Fibroblast of peridontal ligament (primary cell): ENCODE data around the gene ITGAD.
A peak's percentile ranks its signal among the peaks of the same experiment; 100 is the strongest.

Source experiments
- DNase-seq: peaks from one replicate; pipeline ENCODE4 v3.0.0-alpha.2; 2010; ENCODE audit errors: extremely low read depth

The ITGAD gene

DNA sequence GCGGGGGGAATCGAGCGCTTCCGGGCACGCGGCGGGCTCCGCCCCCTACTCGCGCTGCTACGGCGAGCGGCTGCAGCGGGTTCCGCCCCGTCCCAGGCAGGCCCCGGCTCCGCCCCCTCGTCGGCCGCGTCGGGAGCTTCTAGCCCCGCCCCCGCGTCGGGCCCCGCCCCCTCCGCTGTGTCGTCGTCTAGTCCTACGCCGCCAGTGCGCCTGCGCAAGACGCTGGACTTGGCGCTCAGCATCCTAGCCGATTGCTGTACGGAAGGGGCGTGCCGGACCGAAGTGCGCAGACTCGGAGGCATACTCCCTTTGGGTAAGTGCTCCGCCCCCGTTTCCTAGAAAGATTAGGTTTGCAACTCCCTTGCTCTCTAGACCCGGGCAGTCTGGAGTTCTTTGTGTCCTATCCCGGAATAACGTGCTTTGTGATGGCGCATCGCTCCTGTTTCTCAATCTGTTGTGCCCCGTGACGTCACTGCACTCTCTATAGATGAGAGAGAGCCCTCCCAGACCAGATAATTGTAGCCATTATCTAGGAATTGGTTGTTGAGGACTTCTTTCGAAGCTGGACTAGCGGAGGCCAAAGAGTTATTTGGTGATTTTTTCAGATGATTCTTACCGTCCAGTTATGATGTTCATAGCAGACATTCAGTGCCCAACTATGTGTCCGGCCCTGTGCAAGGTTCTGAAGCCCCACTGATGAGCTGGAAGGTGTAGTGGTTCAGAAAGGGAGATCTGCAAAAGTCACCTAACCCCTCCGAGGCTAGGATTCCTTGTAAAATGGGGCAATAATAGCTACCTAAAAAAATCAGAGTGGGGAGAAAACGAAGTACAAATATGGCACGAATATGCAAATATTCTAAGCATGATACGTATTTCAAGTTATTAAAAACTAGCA lies 66.8 kb downstream of the ITGAD start:
- peak; percentile 99 for DNase-seq

DNA sequence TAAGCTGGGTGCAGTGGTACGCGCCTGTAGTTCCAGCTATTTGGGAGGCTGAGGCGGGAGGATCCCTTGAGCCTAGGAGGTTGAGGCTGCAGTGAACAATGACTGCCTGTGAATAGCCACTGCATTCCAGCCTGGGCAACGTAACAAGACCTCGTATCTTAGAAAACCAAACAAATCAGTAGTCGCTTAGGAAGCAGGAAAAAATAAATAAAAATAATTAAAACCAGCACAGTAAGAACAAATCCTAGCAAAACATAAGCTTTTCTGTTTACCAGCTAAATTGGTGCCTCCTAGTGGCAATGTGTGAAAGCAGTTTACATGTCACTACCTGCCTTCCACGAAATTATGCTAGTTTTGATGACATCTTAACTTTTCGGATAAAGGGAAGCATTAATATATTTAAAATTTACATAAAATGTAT lies 67.5 kb downstream of the ITGAD start:
- peak; percentile 86 for DNase-seq

DNA sequence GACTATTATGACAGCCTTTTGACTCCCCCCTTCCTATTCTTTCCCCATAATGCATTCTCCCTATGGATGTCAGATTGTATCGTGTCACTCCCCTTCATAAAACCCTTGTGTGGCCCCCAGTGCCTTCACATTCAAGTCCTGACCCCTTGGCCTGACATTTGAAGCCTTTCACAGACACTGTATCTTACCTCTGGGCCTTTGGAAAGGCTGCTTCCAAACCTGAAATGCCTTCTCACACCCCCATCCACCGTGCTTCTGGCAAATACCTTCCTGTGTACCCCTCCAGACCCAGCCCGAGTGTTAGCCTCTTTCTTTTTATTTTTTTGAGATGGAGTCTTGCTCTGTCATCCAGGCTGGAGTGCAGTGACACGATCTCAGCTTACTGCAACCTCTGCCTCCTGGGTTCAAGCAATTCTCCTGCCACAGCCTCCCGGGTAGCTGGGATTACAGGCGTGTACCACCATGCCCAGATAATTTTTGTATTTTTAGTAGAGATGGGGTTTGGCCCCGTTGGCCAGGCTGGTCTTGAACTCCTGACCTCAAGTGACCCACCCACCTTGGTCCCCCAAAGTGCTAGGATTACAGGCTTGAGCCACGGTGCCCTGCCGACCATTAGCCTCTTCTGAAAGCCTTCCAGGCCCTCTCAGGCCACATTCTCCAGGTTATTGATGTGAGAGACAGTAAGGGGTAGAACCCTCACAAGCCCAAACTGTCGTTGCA lies 68.2 kb downstream of the ITGAD start:
- DNase-seq = no peak

DNA sequence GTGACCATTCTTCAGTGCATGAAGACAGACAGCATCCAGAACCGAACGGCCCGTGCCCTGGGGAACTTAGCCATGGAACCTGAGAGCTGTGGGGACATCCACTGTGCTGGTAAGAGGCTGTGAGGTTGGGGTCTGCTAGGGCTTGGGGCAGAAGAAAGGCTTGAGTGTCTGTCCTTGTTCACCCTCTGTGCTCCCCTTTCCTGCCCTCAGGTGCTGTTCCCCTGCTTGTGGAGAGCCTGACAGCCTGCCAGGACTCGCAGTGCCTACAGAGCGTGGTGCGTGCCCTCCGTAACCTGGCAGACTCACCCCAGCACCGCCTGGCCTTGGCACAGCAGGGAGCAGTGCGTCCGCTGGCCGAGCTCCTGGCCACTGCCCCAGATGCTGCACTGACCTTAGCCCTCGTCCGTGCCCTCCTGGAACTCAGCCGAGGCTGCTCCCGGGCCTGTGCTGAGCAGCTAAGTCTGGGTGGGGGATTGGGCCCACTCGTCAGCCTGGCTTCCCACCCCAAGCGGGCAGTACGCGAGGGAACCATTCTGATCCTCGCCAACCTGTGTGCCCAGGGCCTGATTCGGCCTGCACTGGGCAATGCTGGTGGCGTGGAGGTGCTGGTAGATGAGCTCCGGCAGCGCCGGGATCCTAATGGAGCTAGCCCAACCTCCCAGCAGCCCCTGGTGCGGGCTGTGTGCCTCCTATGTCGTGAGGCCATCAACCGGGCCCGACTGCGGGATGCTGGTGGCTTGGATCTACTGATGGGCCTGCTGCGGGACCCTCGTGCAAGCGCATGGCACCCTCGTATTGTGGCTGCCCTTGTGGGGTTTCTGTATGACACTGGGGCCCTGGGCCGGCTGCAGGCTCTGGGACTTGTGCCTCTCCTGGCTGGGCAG lies 69.0 kb downstream of the ITGAD start:
- no peak for DNase-seq

DNA sequence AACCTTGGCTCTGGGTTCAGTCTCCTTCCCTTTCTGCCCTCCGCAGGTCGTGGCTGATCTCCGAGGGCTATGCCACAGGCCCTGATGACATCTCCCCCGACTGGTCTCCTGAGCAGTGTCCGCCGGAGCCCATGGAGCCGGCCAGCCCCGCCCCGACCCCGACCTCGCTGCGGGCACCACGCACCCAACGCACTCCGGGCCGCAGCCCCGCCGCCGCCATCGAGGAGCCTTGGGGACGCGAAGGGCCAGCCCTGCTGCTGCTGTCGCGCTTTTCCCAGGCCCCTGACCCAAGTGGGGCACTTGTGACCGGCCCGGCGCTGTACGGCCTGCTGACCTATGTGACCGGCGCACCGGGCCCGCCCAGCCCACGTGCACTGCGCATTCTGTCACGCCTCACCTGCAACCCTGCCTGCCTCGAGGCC lies 71.2 kb downstream of the ITGAD start:
- no peak for DNase-seq

DNA sequence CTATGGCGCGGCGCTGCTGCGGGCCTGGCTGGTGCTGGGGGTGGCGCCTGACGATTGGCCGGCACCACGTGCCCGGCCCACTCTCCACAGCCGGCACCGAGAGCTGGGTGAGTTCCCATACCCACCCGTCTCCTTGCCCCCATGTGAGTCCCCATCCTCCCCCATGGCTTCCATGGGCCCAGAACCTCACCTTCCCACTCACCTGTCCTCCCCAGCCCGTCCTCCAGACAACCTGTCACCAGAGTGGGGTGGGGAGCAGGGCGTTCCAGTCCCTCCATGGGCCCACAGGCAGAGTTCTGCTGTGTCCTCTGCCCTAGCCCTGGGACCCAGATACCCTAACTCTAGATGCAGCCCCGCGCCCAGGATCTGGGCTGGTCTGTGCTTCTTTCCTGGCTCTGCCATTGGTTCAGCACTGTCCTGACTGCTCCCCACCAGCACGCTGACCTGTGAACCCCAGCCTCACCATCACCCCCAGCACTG lies 71.7 kb downstream of the ITGAD start:
- no peak for DNase-seq

DNA sequence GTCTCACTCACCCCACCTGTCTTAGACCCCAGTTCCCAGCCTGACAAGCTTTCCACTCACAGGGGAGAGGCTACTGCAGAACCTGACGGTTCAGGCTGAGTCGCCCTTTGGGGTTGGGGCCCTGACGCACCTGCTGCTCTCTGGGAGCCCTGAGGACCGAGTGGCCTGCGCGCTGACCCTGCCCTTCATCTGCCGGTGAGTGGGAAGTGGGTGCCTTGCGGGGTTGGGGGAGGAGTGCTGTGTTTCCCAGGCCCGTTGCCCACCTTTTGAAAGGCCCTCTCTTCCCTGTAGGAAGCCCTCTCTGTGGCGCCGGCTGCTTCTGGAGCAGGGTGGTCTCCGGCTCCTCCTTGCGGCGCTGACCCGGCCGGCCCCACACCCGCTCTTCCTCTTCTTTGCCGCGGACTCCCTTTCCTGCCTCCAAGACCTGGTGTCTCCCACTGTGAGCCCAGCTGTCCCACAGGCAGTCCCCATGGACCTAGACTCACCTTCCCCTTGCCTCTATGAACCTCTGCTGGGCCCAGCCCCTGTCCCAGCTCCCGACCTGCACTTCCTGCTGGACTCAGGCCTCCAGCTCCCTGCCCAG lies 72.7 kb downstream of the ITGAD start:
- DNase-seq = no peak

DNA sequence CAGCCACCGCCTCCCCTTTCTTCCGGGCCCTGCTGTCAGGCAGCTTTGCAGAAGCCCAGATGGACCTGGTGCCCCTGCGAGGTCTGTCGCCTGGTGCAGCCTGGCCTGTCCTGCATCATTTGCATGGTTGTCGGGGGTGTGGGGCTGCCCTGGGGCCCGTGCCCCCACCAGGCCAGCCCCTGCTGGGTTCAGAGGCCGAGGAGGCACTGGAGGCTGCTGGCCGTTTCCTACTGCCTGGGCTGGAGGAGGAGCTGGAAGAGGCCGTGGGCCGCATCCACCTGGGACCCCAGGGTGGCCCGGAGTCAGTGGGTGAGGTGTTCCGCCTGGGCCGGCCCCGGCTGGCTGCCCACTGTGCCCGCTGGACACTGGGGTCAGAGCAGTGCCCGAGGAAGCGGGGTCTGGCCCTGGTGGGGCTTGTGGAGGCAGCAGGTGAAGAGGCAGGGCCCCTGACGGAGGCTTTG lies 73.3 kb downstream of the ITGAD start:
- DNase-seq = no peak

DNA sequence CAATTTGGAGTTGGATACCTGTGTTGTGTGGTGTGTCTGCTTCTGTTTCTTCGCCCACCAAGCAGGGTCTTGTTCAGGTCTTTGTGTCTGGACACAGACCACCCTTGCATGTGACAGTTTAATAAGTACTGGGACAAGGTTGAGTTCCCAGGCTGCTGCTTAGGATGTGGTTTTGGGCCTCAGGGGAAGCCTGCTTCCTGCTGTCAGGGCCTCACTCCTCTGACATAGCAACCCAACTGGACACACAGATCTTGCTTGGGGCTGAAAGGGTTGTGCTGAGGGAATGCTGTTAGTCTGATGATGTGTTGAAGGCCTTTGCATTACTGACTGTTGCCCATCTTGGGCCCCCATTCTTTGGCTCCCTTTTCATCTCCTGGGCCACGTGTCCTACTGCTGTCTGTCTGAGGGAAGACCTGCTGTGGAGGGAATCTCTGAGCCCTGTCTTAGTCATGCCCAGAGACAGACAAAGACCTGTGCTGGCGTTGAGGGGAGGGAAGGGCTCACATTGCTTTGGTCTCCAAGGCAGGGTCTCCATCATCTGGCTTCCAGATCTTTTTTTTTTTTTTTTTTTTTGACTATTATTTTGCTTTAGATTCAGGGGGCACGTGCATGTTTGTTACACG lies 74.1 kb downstream of the ITGAD start:
- no peak for DNase-seq

DNA sequence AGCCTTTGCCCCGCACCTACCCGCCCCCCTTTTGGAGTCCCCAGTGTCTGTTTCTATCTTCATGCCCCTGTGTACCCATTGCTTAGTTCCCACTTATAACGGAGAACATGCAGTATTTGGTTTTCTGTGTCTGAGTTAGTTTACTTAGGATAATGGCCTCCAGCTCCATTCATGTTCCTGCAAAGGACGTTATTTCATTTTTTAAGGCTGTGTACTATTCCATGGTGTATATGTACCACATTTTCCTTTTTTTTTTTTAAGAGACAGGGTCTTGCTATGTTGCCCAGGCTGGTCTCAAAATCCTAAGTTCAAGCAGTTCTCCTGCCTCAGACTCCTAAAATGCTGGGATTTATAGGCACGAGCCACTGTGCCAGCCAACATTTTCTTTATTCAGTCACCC lies 74.7 kb downstream of the ITGAD start:
- DNase-seq = no peak

DNA sequence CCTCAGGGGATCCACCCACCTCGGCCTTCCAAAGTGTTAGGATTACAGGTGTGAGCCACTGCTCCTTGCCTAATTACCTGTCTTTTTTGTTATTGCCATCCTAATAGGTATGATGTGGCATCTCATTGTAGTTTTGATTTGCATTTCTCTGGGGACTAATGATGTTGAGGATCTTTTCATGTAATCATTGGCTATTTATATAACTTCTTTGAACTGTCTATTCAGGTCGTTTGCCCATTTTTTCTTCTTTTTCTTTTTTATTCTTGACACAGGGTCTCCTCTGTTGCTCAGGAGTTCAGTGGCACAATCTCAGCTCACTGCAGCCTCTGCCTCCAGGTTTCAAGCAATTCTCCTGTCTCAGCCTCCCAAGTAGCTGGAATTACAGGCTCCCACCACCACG lies 77.5 kb downstream of the ITGAD start:
- no peak for DNase-seq

DNA sequence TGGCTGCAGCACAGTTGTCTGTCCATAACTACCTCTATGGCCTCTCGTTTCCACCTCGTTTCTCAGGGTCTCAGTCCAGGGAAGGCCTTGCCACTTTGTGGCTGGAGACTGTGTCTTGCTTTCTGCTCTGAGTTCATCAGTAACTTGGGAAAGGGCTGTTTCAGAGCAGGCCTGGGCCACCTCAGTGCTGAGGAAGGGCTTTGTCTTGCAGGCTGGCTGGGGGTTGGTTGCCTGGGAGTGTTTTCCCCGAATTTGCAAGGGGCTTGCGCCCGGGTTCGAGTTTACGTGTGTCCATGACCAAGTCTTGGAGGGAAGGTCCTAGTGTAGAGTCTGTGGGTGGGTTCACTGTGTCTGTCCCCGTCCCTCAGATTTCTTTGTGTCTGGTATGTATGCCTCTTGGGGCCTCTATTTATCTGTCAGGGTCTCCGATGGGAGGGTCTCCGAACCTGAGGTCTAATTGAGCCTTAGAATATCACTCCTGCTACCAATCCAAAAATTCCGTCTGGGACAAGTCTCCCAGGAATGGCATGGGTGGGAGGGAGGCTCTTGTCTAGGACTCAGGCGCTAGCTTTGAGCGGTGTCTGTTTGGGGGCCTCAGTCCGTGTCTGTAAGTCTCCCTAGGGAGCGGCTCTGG lies 78.2 kb downstream of the ITGAD start:
- DNase-seq = peak; percentile 20

DNA sequence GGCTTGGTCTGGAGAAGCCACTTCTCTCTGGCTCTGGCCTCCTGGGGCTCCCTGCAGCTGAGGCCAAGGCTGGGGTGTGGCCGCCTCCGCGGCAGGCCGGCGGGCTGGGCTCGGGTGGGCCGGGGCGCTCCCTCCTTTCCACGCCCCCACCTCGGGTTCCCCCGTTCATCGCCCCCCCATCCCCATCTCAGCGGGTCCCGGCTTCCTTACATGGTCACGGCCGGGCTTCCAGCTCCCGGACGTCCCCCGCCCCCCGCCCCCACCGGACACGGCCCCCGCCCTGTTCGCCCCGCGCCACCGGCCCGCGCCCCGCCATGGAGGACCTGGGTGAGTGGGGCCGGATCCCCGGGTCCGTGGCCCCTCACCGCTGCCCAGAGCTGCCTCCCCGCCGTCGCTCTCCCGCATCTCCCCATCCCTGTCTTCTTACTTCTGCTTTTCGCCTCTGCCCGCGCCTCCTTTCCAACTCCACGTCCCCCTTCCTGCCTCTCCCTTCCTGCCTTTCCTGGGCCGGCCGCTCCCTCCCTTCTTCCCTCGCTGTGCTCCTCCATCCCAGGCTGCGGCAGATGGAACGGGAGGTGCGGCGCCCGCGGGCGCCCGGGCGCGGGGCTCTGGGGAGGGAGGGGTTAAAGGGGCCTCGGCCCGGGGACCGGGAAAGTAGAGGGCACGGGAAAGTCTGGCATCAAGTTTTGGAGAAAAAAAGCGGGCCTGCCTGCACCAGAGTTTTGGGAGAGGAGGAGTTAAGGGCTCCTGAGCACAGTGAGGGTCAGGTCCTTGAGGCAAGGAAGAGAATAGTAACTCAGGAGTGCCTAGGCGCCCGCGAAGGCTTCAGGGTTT lies 79.0 kb downstream of the ITGAD start, which contains the start of gene TGFB1I1:
TGFB1I1 (plus strand) TSS at position 278 of the 834 bp plus-strand sequence; CDS start at position 315, 37 bp downstream.
- peak; percentile 74 for DNase-seq

DNA sequence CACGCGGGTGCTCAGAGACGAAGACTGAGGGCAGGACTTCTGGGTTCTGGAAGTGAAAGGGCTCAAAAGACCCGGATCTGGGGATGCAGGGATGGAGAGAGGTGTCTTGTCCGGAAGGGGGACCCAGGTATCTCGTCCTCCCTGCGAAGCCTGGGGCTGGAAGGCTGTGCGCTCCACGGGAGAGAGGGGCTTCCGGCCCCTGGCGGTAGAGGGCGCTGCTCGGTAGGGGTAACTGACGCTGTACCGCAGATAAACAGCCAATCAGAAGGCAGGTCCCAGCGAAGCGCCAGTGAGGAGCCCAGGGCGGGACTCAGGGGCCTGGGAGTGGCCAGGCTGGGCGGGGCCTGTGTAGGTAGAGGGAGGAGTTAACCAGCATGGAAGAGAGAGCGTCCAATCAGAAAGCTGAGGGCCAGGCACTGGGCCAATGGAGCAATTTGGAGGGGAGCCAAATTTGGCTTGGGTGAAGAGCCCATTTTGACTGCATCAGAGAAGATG lies 79.6 kb downstream of the ITGAD start:
- DNase-seq = peak; percentile 87

DNA sequence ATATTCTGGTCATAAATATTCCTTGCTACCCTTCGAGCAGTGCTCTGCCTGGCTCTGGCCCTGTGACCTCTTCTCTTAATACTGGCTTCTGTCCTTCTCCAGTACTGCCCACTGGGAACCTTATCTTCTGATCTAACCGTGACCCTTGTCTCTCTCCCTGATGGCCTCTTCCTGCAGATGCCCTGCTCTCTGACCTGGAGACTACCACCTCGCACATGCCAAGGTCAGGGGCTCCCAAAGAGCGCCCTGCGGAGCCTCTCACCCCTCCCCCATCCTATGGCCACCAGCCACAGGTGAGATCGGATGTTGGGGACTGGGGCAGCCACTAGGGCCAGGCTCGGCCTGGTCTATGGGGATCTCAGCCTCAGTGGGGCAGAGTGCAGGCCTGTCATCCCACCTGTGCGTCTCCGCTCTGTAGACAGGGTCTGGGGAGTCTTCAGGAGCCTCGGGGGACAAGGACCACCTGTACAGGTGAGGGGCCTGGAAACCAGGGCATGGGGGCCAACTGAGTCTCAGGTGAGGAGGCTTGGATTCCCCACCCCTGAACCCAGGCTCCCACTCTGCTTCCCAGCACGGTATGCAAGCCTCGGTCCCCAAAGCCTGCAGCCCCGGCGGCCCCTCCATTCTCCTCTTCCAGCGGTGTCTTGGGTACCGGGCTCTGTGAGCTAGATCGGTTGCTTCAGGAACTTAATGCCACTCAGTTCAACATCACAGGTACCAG lies 80.3 kb downstream of the ITGAD start:
- no peak for DNase-seq

DNA sequence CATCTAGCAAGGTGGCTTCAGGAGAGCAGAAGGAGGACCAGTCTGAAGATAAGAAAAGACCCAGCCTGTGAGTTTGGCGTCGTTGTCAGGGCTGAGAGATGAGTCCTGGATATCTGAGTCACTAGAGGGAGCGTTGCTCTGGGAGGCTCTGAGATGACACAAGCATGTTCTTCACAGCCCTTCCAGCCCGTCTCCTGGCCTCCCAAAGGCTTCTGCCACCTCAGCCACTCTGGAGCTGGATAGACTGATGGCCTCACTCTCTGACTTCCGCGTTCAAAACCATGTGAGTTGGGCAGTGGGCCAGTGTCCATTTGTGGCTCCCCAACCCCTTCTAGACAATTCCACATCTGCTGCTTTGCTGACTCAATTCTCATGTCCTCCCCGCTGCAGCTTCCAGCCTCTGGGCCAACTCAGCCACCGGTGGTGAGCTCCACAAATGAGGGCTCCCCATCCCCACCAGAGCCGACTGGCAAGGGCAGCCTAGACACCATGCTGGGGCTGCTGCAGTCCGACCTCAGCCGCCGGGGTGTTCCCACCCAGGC lies 81.1 kb downstream of the ITGAD start:
- DNase-seq = peak; percentile 75

DNA sequence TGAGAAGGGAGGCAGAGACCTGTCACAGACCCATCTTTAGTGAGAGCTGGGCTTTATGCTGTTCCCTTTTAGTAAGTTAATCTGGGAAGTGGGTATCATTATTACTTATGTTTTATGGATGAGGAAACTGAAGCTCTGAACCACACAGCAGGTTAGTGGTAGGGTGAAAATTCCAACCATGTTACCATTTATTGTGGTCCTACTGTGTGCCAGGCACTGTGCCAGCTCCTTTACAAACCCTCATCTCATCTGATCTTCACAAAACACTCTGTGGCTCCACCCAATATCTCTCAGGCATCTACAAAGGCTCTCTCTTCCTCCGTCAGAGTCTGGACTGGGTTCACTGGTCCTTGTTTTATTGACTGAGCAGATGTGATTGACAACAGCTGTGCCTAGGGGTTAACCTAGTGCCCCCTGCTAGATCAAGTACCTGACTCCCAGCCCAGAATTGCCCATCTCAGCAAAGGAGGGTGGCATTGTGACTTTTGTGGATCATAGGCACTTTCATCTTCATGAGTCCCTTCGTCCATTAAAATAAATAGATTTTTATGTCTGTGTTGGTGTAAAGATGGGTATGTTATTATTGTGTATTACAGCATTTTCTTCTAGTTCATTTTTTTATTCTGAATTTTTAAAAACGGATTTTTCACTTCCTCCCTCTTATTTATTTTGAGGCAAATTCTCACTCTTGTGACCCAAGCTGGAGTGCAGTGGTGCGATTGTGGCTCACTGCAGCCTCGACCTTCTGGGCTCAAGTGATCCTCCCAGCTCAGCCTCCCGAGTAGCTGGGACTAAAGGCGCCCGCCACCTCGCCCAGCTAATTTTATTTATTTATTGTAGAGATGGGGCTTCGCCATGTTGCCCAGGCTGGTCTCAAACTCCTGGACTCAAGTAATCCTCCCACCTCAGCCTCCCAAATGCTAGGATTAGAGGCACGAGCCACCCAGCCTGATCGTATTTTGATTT lies 81.9 kb downstream of the ITGAD start:
- no peak for DNase-seq
